OCI-LY1 (cell line): ENCODE results near the gene USP48.

Source experiments
- EZH2 ChIP-seq: fragments of 200-600 bp; sonication (generic), shearing (Covaris generic); IDR thresholded peaks from 2 replicates; pipeline ENCODE4 v1.8.0; 2017; ENCODE audit warnings: borderline replicate concordance, mixed run types, mild to moderate bottlenecking, antibody characterized with exemption, low read length, moderate library complexity, mixed read lengths
- TF ChIP-seq, protein P1 (sequence below): fragments of 200-600 bp; sonication (generic), shearing (Covaris generic); IDR thresholded peaks from 2 replicates; pipeline ENCODE4 v1.5.1; 2017; ENCODE audit warnings: mild to moderate bottlenecking, antibody characterized with exemption, low read length, moderate library complexity, mixed read lengths

DNA sequence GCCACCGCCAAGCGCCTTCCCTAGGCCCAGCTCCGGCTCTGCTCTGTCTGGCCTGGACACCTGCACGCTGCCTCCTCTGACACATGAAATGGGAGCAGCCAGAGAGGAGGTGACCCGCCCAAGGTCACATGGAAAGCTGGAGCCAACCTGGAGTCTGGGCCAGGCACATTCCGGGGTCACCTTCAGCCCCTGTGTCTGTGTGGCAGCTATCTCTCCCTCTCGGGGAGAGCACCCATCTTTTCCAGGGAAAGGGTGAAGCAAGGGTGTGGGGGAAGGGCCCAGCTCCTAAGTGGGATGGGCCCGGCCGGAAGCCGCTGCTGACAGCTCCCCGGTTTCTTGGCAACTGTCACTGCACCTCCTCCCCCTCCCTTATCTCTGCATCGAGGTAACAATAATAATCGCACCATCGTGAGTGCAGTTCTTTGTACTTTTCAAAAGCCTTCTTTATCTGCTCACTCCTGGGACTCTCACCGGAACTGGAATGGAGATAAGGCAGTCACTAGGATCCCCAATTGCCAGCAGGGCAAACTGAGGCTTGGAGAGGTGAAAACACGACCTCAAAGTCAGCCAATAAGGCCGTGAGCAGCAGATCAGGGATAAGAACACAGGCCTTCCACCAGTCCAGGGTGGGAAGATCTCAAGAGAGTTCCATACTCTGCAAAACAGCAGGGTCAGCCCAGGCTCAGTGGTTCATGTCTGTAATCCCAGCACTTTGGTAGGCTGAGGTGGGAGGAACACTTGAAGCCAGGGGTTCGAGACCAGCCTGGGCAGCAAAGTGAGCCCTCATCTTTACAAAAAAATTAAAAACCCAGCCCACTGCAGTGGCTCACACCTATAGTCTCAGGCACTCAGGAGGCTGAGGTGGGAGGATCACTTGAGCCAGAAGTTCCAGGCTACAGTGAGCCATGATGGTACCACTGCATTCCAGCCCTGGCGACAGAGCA is 150.7 kb downstream of the USP48 start:
- no peak for TF ChIP-seq EZH2
- TF ChIP-seq, protein P1, sequence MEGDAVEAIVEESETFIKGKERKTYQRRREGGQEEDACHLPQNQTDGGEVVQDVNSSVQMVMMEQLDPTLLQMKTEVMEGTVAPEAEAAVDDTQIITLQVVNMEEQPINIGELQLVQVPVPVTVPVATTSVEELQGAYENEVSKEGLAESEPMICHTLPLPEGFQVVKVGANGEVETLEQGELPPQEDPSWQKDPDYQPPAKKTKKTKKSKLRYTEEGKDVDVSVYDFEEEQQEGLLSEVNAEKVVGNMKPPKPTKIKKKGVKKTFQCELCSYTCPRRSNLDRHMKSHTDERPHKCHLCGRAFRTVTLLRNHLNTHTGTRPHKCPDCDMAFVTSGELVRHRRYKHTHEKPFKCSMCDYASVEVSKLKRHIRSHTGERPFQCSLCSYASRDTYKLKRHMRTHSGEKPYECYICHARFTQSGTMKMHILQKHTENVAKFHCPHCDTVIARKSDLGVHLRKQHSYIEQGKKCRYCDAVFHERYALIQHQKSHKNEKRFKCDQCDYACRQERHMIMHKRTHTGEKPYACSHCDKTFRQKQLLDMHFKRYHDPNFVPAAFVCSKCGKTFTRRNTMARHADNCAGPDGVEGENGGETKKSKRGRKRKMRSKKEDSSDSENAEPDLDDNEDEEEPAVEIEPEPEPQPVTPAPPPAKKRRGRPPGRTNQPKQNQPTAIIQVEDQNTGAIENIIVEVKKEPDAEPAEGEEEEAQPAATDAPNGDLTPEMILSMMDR, result no peak
